Breast epithelium (tissue), 4 donors: ENCODE results near the gene ODAD3. TPM values are rescaled to one million over a fixed set of nuclear protein-coding genes. Genes with fewer than 3 reads are reported as not detected.

ENCODE experiments used
- DNase-seq, 2 donors: peaks; one replicate each; pipeline ENCODE4 v3.0.0-alpha.2; 2019; ENCODE audit warnings: low spot score in 2 of 2
- H3K27ac ChIP-seq, 2 donors: fragments of 200-600 bp; sonication (generic) in 1 of 2; one replicate each; pipeline ENCODE4 v1.5.1; 2016 to 2019; ENCODE audit warnings: mild to moderate bottlenecking in 1 of 2
- H3K27me3 ChIP-seq, 2 donors: fragments of 200-600 bp; sonication (generic) in 1 of 2; one replicate each; pipeline versions ENCODE4 v1.5.1 to v1.6.0; 2017 to 2019; ENCODE audit warnings: control low read depth in 1 of 2, mild to moderate bottlenecking in 1 of 2
- H3K36me3 ChIP-seq: fragments of 200-600 bp; one replicate; pipeline ENCODE4 v1.5.1; 2019
- H3K4me1 ChIP-seq, 2 donors: fragments of 200-600 bp; sonication (generic); one replicate each; pipeline ENCODE4 v1.5.1; 2016 to 2019; ENCODE audit warnings: control low read depth in 1 of 2
- H3K4me3 ChIP-seq, 3 donors: fragments of 200-600 bp; sonication (generic); 1 replicate in 2 of 3; 2 replicates in 1 of 3; pipeline ENCODE4 v1.5.1; 2016 to 2019; ENCODE audit warnings: mild to moderate bottlenecking in 3 of 3, moderate library complexity in 2 of 3
- H3K9me3 ChIP-seq, 2 donors: fragments of 200-600 bp; sonication (generic) in 1 of 2; one replicate each; pipeline ENCODE4 v1.5.1; 2016 to 2019; ENCODE audit warnings: control low read depth in 1 of 2
- POLR2A ChIP-seq: fragments of 450-650 bp; IDR thresholded peaks from one replicate; pipeline ENCODE4 v1.6.1; 2016; ENCODE audit warnings: antibody characterized with exemption, mild to moderate bottlenecking, moderate library complexity
- POLR2AphosphoS5 ChIP-seq, 3 donors: sonication (generic); formaldehyde crosslinking; IDR thresholded peaks; one replicate each; pipeline ENCODE4 v1.6.1; 2017; ENCODE audit warnings: antibody characterized with exemption in 3 of 3
- intact Hi-C: fragments of 100-400 bp; cut with DNase I; formaldehyde crosslinking; loops from one replicate; pipeline ENCODE4 v1.15.1; 2023; ENCODE audit warnings: low total_unique reads
- total RNA-seq, 3 donors: library from RNA; depleted of rRNA; stranded (reverse); fragments of >200 nt; gene quantifications; one replicate each; pipeline ENCODE4 v1.1.0, GENCODE V29; 2016
- TF ChIP-seq, protein P1 (sequence below), 3 donors: fragments of 450-650 bp; IDR thresholded peaks; one replicate each; pipeline ENCODE4 v1.5.1; 2016 to 2017; ENCODE audit warnings: antibody characterized with exemption in 3 of 3, mild to moderate bottlenecking in 3 of 3, moderate library complexity in 3 of 3

Gene ODAD3
- total RNA-seq, 3 donors from 2014 or later, result 0.33 to 0.59 TPM; not detected in 1

GRCh38 chr19:11399667-11400066, 35.3 kb downstream of the ODAD3 start:
- no peaks in the 10 kb centered on the region for H3K27me3 ChIP-seq
- no peak for DNase-seq

DNA sequence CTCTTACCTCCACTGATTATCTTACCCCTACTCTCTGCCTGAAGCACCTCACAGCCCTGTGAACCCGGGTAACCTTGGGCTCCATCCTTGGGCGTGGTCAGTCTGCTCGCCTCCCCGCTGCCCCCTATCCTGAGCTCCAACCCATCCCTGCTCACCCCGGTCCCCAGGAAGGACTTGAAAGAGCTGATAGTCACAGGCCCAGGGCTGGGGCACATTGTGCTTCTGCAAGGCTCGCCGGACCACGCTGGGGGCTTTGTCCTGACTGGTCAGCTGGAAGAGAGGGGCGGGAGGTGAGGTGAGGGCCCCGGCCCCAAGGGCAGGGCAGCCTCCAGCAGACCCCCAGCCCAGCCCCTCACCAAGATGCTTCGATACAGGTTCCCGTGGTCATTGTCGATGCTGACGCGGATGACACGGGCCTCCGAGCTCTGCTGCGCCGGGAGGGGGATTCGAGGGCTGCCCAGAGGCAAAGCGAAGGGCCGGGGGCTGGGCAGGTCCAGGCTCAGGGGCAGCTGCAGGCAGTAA, 37.8 kb downstream of the ODAD3 start:
- Histone ChIP-seq H3K27ac (no peak overlapping the region), H3K36me3 (no peaks in the 10 kb centered on the region), H3K4me1 (no peaks in the 10 kb centered on the region), H3K4me3 (no peak overlapping the region), H3K27me3 (no peaks in the 10 kb centered on the region), H3K9me3 (no peaks in the 10 kb centered on the region)
- TF ChIP-seq POLR2AphosphoS5 (IDR thresholded peaks at IDR 0.05) (no peak), POLR2A (no peak)
- TF ChIP-seq, protein P1, sequence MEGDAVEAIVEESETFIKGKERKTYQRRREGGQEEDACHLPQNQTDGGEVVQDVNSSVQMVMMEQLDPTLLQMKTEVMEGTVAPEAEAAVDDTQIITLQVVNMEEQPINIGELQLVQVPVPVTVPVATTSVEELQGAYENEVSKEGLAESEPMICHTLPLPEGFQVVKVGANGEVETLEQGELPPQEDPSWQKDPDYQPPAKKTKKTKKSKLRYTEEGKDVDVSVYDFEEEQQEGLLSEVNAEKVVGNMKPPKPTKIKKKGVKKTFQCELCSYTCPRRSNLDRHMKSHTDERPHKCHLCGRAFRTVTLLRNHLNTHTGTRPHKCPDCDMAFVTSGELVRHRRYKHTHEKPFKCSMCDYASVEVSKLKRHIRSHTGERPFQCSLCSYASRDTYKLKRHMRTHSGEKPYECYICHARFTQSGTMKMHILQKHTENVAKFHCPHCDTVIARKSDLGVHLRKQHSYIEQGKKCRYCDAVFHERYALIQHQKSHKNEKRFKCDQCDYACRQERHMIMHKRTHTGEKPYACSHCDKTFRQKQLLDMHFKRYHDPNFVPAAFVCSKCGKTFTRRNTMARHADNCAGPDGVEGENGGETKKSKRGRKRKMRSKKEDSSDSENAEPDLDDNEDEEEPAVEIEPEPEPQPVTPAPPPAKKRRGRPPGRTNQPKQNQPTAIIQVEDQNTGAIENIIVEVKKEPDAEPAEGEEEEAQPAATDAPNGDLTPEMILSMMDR (IDR thresholded peaks at IDR 0.05), result no peak
- intact Hi-C loops, result no loop called here
- no peak for DNase-seq

More at GRCh38 chr19:11399667-11400066, 35.3 kb downstream of the ODAD3 start:
- no peak overlapping the region for H3K27ac ChIP-seq
- intact Hi-C loops, result no loop called here
- TF ChIP-seq POLR2A (no peak), POLR2AphosphoS5 (IDR thresholded peaks at IDR 0.05) (no peak)
- TF ChIP-seq, protein P1 (IDR thresholded peaks at IDR 0.05), result no peak
- no peak overlapping the region for H3K4me3 ChIP-seq
- H3K9me3 ChIP-seq, result no peaks in the 10 kb centered on the region
- H3K4me1 ChIP-seq, result no peaks in the 10 kb centered on the region
- no peaks in the 10 kb centered on the region for H3K36me3 ChIP-seq

- Histone ChIP-seq H3K4me3 (no peak overlapping the region), H3K27ac (no peak overlapping the region), H3K4me1 (no peaks in the 10 kb centered on the region), H3K9me3 (no peaks in the 10 kb centered on the region), H3K36me3 (no peaks in the 10 kb centered on the region), H3K27me3 (no peaks in the 10 kb centered on the region)
- TF ChIP-seq, protein P1 (IDR thresholded peaks at IDR 0.05), result no peak
- no peak for TF ChIP-seq POLR2AphosphoS5 (IDR thresholded peaks at IDR 0.05)
- no peak for TF ChIP-seq POLR2A
- no peak for DNase-seq
- intact Hi-C loops, result no loop called here
These were observed 43.8 kb downstream of the ODAD3 start for GRCh38 chr19:11390933-11391680.

DNA sequence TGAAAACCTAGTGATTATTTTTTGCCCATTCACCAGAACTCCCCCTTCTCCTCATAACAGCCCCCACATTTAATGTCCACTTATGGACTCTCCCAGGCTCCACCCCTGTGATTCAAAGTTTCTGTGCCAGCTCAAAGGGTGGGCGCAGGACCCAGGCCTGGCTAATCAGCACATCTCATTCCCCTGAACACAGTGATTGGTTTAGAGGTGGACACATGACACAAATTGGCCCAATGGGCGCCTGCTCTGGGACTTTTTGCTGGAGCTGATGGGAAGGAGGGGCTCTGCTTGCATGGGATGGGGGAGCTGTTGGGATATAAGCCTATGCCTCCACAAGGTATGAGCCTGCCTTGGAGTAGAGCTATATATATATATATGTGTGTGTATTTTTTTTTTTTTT, 44.6 kb downstream of the ODAD3 start:
- no peaks in the 10 kb centered on the region for H3K36me3 ChIP-seq
- H3K4me1 ChIP-seq, result no peaks in the 10 kb centered on the region
- no peak overlapping the region for H3K27ac ChIP-seq
- no peaks in the 10 kb centered on the region for H3K9me3 ChIP-seq
- TF ChIP-seq POLR2A (no peak), POLR2AphosphoS5 (IDR thresholded peaks at IDR 0.05) (no peak)
- TF ChIP-seq, protein P1 (IDR thresholded peaks at IDR 0.05), result no peak
- intact Hi-C loops, result no loop called here
- no peak for DNase-seq
- no peaks in the 10 kb centered on the region for H3K27me3 ChIP-seq
- H3K4me3 ChIP-seq, result no peak overlapping the region
